HG02973 (cell line): Measurements from ENCODE around the gene CES4A.
"Not testable (repeated sequence)": the region's sequence is repeated elsewhere in the genome, so short reads cannot be mapped to it uniquely, and the experiment has no call there.

Experiments
- ATAC-seq: cut with Tn5 transposase; IDR thresholded peaks from one replicate; pipeline ENCODE4 v1.9.1; 2021; ENCODE audit warnings: moderate library complexity; ENCODE audit not compliant: unreplicated experiment

CES4A gene

DNA sequence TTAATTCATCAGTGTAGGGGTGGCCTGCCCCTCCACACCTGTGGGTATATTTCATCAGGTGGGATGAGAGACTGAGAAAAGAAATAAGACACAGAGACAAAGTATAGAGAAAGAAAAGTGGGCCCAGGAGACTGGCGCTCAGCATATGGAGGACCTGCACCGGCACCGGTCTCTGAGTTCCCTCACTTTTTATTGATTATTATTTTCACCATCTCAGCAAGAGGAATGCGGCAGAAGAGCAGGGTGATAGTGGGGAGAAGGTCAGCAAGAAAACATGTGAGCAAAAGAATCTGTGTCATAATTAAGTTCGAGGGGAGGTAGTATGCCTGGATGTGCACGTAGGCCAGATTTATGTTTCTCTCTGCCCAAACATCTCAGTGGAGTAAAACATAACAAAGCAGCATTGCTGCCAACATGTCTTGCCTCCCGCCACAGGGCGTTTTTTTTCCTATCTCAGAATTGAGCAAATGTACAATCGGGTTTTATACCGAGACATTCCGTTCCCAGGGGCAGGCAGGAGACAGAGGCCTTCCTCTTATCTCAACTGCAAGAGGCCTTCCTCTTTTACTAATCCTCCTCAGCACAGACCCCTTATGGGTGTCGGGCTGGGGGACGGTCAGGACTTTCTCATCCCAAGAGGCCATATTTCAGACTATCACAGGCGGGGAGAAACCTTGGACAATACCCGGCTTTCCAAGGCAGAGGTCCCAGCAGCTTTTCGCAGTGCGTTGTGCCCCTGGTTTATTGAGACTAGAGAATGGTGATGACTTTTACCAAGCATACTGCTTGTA, 32.8 kb upstream of the CES4A start:
- ATAC-seq, result not testable (repeated sequence)

- not testable (repeated sequence) for ATAC-seq
Measured at GRCh38 chr16:66956154-66956457, 32.3 kb upstream of the CES4A start.

DNA sequence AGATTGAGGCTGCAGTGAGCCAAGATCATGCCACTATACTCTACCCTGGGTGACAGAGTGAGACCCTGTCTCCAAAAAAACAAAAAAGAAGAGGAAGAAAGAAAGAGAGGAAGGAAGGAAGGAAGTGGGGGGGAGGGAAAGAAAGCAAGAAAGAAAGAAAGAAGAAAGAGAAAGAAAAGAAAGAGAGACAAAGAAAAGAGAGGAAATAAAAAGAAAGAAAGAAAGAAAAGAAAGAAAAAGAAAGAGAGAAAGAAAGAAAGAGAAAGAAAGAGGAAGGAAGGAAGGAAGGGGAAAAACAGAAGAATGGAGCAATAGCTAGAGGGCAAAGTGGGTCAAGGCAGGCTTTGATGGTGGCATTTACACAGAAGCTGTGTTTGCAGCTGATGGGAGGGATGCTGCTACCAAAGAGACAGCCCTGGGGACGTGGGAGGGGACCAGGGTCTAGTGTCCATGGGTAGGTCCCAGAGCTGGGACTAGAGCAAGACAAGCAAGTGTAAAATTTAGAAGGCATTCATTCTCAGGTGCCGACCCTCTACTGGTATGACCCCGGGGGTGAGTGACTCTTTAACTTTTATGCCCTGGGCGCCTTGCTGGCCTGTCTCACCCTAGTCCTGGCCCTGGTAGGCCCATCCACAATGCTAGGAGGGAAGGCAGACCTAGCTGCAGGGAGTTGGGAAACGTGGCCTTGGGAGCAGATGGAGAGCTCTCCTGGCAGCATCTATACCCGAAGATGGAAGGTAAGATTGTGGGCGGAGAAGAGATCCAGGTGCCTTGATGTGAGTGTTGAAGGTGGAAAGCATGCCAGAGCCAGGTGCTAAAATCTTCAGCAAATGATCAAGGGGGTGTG, 29.3 kb upstream of the CES4A start:
- ATAC-seq, result no peak

DNA sequence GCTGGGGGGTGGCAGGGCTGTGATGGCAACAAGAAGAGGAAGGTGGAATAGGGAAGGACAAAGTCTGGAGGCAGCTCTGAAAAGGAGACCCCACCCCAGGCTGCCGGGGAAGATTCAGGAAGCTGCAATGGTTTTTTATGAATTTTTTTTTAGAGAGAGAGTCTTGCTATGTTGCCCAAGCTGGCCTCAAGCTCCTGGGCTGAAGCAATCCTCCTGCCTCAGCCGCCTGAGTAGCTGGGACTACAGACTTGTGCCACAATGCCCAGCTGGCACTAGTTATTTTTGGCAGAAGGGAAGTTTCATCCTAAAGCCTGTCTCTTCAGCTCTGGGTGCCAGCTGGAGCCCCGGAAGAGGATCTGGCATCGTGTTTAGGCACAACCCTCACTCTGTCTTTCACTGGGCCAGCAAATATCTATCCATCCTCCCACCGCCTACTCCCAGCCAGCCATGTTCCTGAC, 28.7 kb upstream of the CES4A start:
- ATAC-seq, result no peak

GRCh38 chr16:66960270-66960669, 28.1 kb upstream of the CES4A start:
- ATAC-seq, result no peak

DNA sequence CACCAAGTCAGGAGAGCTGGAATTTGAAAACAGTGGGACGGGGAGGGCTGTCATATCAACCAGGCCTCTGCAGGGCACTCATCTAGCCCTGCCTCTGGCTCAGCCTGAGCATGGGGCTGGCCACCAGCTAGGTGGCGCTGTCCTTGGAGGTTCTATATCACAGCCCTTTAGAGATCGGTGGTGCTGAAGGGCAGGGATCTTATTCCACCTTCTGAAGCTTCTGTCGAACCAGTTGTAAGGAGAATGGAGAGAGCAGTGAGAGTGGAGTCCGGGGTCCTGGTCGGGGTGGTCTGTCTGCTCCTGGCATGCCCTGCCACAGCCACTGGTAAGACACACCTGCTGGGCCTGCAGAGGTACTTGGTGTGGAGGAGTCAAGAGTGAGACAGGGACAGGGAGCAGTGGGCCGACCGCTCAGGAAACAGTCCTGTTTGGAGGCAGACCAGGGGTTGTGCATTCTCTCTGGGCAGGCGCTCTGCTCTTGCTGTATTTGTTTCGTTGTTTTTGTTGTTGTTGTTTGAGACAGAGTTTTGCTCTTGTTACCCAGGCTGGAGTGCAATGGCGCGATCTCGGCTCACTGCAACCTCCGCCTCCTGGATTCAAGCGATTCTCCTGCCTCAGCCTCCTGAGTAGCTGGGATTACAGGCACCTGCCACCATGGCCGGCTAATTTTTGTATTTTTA, 27.2 kb upstream of the CES4A start, which contains the start of gene CES3:
Gene CES3 (plus strand): TSS at position 202 of the 680 bp plus-strand sequence. CDS start 42 bp downstream, at position 244.
- ATAC-seq, result no peak

DNA sequence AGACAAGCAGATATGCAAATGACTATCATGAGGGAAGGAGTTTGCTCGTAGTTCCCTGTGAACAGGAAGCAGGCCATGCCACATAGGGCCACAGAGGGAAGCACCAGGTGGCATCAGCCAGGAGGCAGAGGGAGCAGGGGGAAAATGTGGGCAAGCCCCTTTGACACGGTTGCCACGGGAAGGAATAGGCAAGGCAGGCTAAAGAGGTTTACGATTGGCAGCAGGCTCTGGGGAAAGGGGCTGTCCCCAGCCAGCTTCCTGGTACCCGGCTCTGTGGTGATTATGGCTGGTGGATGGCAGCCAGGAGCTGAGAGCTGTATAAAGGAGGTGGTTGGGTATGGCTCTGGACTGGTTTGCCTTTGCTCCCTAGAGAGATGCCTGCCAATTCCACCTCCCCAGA, 26.5 kb upstream of the CES4A start:
- no peak for ATAC-seq

GRCh38 chr16:66964049-66964448, 24.3 kb upstream of the CES4A start:
- no peak for ATAC-seq

GRCh38 chr16:66968847-66969246, 19.5 kb upstream of the CES4A start:
- ATAC-seq, result no peak

- ATAC-seq, result no peak
Measured at GRCh38 chr16:66970775-66971720, 17.3 kb upstream of the CES4A start.

DNA sequence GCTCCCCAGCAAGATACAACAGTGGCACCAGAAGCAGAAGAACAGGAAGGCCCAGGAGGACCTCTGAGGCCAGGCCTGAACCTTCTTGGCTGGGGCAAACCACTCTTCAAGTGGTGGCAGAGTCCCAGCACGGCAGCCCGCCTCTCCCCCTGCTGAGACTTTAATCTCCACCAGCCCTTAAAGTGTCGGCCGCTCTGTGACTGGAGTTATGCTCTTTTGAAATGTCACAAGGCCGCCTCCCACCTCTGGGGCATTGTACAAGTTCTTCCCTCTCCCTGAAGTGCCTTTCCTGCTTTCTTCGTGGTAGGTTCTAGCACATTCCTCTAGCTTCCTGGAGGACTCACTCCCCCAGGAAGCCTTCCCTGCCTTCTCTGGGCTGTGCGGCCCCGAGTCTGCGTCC, 15.4 kb upstream of the CES4A start:
- no peak for ATAC-seq

DNA sequence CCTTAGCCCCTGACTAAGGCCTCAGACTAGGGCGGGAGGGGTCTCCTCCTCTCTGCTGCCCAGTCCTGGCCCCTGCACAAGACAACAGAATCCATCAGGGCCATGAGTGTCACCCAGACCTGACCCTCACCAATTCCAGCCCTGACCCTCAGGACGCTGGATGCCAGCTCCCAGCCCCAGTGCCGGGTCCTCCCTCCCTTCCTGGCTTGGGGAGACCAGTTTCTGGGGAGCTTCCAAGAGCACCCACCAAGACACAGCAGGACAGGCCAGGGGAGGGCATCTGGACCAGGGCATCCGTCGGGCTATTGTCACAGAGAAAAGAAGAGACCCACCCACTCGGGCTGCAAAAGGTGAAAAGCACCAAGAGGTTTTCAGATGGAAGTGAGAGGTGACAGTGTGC, 14.7 kb upstream of the CES4A start:
- no peak for ATAC-seq

- not testable (repeated sequence) for ATAC-seq
Measured at GRCh38 chr16:66974156-66974931, 14.0 kb upstream of the CES4A start.

GRCh38 chr16:66974932-66975246, 13.5 kb upstream of the CES4A start:
- ATAC-seq, result not testable (repeated sequence)

- ATAC-seq, result no peak
Measured at GRCh38 chr16:66975302-66975893, 13.0 kb upstream of the CES4A start.

DNA sequence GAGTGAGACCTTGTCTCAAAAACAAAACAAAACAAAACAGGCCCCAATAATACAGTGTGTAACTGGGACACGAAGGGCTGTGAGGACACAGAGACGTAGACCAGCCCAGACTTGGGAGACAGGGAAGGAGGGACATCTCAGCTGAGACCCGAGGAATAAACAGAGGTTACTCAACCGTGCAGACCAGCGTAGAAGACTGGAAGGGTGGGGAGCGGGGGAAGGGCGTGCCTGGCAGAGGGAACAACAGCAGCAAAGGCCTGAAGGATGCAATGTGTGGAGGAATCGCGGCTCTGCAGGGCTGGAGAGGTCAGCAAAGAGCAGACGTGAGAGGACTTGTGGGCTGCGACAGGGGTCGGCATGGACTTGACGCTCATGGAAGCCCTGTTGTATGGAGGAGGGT, 11.6 kb upstream of the CES4A start:
- ATAC-seq, result no peak

GRCh38 chr16:66977341-66978113, 10.9 kb upstream of the CES4A start:
- ATAC-seq, result peak; percentile 62

- ATAC-seq, result no peak
Measured at GRCh38 chr16:66979011-66979717, 9.2 kb upstream of the CES4A start.
